Measurements from ENCODE around the gene GDI1. TPM values are rescaled to one million over a fixed set of nuclear protein-coding genes. Genes with fewer than 3 reads are reported as not detected.

The GDI1 gene
- polyA plus RNA-seq, 3 donors = 127 to 145 (median 135) TPM

DNA sequence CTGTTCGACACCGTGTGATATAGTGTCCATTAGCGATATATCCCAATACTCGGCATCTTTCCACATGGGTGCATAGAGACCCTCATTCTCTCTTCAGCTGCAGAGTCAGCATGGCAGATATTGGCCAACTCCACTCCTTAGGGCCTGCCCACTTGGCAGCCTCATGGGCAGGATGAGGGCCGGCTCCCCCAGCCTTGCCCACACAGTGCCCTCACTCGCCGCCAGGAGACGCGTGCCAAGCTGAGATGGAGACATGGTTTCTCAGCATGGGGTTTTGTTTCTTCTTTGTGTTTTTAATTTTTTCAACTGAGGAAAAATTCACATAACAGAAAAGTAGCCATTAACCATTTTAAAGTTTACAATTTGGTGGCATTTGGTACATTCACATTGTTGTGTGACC lies 15.9 kb downstream of the GDI1 start:
- no peak for DNase-seq

DNA sequence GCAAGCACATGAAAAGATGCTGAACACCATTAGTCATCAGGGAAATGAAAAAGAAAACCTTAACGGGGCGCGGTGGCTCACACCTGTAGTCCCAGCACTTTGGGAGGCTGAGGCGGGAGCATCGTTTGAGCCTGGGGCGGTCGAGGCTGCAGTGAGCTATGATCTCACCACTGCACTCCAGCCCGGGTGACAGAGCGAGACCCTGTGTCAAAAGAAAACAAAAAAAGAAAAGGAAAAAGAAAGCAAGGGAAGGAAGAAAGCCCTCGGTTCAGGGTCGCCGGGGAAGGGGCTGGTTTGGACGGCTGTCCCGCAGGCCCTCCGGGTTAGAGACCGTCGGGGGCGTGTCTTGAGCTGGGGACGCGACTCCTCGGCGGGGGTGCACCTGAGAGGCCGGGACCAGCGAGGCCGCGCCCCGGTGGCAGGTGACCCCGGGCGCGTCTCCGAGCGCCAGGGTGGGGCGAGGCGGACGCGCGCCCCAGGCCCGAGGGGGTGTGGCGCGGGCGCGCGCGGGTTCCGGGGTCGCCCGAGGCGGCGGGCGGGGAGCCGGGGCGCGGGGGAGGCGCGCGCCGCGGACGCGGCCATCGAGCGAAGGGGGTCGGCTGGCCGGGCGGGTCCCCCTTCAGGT lies 20.6 kb downstream of the GDI1 start:
- DNase-seq = no peak

DNA sequence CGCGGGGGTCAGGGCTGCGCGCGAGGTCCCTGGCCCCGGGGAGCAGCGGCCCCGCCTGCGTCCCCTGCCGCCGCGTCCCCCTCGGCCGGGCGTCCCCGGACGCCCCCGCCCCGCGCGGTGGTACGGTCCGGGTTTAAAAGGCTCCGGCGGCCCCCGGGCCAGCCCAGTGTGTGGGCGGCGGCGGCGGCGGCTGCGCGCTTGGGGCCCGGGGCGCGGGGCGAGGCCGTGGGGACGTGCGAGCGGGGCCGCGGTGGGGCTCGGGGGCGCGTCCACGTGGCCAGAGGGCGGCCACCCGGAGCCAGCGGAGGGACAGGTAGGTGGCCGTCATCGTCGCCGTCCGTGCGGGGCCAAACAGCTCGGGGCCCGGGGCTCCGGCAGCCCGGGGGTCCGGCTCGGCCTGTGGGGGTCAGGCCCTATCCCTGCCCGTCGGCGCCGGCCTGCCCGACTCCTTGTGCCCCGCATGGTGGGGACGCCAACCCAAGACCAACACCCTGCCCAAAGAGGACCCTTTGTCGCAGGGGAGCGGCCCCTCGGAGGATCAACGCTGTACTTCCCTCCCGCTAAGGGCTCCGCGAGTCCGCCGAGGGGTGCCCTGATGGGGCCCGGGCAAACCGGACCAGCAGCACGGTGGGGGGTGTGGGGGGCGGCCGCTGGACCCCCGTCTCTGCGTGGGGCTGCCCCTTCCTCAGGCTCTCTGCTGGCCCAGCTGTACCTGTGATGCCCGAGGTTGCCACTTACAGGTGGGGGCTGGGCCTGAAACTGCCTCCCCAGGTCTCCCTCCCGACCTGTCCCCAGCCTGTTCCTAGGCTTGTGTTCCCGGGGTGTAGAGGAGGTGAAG lies 21.4 kb downstream of the GDI1 start, which contains the start of gene PLXNA3:
PLXNA3 (plus strand) TSS at position 166 of the 838 bp plus-strand sequence. CDS start 1,903 bp downstream, outside the sequence.
- no peak for DNase-seq

DNA sequence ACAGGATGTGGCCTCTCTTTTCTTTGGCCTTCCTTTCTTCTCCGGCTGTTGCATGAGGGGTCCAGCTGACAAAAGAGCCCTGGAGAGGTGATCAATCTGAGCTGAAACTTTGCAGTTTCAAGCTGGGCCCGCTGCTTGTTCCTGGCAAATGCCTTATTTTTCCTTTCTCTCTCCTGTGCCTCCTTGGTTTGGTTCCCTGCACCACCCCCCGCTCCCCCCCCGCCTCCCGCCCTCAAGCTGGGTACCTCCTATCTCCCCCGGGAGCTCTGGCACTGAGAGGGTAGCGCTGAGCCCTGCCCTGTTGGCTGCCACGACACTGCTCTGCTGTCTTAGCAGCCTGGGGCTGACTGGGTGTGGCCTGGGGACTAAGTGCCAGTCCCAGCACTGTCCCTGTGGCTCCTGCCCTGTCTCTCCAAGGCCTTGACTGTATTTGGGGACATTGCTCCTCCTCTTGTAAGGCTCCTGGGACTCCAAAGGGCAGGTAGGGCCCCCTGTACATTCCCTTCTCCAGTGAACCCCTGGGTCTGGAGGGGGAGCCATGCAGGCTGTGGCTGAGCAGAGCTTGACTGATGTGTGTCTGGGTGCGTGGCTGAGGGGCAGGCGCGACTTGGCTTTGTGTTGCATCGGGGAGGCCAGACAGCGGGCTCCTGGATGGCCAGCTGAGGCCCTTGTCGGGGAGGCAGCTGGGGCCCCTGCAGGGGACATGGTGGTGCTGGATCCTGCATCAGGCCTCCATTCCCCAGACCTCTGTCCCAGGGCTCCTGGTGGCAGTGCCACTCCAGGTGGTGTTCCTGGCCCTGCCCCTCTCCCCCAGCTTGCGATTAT lies 22.2 kb downstream of the GDI1 start:
- no peak for DNase-seq

DNA sequence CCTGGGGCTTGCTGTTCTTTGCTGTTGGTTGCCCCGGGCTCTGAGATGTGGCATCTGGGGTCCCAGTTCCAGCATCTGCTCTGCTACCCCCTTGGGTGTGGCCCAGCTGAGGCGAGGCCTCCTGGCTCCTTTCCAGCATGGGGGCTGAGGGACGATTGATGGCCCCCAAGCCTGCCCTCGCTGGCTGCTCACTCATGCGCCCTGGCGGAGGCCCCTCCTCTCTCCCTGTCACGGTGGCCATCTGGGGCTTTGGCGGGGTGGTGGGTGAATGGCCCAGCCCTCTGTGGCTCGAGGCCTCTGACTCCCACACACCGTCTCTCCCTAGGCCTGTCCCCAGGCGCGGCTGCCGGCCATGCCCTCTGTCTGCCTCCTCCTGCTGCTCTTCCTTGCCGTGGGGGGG lies 22.9 kb downstream of the GDI1 start:
- no peak for DNase-seq

DNA sequence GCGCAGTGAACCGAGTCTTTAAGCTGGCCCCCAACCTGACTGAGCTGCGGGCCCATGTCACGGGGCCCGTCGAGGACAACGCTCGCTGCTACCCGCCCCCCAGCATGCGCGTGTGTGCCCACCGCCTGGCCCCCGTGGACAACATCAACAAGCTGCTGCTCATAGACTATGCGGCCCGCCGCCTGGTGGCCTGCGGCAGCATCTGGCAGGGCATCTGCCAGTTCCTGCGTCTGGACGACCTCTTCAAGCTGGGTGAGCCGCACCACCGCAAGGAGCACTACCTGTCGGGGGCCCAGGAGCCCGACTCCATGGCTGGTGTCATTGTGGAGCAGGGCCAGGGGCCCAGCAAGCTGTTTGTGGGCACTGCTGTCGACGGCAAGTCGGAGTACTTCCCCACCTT lies 23.4 kb downstream of the GDI1 start:
- DNase-seq = no peak

DNA sequence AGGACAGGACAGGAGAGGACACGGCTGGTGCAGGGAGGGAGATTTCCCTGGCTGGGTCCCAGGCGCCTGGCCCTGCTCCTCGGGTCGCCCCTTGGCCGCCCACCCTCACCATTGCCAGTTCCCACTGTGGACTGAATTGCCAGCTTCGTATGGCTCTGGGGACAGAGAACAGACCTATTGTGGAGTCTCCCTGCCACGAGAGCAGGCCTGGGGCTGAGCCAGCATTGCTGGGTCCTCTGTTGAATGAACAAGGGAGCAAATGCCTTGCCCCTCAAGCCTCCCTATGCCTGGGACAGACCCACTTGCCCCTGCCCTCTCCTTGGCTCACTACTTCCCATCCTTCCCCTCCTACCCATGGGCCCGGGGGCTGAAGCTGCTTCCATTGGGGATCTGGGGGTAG lies 25.4 kb downstream of the GDI1 start:
- DNase-seq = no peak

DNA sequence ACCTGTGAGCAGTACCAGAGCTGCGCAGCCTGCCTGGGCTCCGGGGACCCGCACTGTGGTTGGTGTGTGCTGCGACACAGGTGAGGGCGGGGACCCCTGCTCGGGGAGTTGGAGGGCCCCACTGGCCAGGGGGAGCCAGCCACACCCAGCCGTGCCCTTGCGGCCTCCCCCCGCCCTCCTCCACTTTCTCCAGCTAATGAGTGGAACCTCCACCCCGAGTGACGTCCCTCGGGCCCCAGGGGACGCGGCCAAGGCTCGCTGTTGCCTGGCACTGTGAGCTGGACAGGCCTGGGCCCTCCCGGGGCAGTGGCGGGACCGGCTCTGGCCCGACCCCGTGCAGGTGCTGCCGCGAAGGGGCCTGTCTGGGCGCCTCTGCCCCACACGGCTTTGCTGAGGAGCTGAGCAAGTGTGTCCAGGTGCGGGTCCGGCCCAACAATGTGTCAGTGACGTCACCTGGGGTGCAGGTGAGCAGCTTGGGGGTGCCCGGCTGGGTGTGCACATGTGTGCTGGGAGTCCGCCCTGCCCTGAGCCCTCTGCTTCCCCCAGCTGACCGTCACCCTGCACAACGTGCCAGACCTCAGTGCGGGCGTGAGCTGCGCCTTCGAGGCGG lies 26.8 kb downstream of the GDI1 start:
- no peak for DNase-seq

DNA sequence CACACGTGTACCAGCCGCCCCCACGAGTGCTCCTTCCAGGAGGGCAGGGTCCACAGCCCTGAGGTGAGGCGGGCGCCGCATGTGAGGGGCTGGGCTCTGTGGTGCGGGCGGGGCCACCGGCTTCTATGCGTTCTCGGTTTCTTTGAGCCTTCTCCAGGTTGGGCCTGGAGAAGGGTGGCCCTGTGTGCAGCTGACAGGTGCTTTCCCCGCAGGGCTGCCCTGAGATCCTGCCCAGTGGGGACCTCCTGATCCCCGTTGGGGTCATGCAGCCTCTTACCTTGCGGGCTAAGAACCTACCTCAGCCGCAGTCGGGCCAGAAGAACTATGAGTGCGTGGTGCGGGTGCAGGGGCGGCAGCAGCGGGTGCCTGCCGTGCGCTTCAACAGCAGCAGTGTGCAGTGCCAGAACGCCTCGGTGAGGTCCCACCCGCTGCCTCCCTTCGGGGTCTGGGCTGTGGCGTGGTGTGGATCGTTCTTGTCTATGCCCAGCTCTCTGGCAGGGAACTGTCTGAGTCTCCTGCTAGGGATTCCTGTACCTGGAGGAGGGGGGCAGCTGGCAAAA lies 27.9 kb downstream of the GDI1 start:
- DNase-seq = no peak

DNA sequence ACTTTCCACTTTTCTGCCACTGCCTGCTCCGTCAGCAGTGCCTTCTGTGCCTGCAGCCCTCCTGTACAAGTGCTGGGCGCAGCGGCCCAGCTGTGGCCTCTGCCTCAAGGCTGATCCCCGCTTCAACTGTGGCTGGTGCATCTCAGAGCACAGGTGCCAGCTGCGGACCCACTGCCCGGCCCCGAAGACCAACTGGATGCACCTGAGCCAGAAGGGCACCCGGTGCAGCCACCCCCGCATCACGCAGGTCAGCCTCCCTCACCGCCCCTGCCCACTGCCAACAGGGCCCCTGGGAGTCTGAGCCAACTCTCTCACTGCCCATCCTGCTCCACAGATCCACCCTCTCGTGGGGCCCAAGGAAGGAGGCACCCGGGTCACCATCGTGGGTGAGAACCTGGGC lies 28.6 kb downstream of the GDI1 start:
- DNase-seq = no peak

DNA sequence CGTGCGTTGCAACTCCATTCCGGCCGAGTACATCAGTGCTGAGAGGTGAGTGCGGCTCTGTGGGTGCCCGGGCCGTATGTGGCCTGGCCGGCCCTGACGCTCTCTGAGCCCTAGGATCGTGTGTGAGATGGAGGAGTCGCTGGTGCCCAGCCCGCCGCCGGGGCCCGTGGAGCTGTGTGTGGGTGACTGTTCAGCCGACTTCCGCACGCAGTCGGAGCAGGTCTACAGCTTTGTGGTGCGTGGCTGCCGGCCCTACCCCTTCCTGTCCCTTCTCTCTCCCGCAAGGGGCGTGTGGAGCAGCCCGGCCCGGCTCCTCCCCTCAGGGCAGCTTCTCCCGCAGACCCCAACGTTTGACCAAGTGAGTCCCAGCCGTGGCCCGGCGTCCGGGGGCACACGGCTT lies 29.1 kb downstream of the GDI1 start:
- DNase-seq = no peak

DNA sequence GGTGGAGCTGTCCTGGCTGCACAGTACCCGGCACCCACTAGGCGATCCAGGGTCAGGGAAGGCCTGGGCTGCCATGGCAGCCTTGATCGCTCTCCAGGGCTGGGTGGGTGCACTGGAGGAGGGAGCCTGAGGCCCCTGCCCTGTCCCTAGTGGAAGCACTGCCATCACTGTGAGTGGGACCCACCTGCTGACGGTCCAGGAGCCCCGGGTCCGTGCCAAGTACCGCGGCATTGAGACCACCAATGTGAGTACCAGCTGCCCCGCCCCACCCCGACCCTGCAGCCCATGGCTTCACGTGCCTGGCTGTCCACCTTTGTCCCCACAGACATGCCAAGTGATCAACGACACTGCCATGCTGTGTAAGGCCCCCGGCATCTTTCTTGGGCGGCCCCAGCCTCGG lies 30.0 kb downstream of the GDI1 start:
- DNase-seq = no peak

DNA sequence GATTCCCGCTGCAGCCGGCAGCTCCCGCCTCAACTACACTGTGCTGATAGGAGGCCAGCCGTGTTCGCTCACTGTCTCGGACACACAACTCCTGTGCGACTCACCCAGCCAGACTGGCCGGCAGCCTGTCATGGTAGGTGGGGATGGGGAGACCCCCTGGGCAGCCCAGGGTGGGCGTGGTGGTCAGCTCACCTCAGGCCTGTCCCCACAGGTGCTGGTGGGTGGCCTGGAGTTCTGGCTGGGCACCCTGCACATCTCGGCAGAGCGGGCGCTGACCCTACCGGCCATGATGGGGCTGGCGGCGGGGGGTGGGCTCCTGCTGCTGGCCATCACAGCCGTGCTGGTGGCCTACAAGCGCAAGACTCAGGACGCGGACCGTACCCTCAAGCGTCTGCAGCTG lies 30.6 kb downstream of the GDI1 start:
- no peak for DNase-seq

DNA sequence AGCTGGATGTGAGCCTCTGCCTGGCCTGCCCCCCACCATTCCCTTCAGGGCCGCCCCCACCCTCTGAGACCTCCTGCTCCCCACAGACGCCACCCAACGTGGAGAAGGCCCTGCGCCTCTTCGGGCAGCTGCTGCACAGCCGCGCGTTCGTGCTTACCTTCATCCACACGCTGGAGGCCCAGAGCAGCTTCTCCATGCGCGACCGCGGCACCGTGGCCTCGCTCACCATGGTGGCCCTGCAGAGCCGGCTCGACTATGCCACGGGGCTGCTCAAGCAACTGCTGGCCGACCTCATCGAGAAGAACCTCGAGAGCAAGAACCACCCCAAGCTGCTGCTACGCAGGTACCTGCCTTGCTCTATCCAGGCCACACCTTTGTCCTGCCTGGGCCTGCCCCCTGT lies 31.3 kb downstream of the GDI1 start:
- no peak for DNase-seq

DNA sequence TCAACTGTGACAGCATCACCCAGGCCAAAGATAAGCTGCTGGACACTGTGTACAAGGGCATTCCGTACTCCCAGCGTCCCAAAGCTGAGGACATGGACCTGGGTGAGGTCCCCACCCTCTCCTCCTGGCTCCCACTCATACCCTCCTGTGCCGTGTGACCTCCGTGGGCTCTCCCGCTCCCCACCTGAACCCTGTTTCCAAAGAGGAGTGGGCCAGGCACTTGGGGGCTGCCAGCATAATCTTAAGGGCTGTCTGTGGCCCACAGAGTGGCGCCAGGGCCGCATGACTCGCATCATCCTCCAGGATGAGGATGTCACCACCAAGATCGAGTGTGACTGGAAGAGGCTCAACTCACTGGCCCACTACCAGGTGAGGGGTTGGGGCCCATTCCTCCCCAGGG lies 32.2 kb downstream of the GDI1 start:
- DNase-seq = no peak

DNA sequence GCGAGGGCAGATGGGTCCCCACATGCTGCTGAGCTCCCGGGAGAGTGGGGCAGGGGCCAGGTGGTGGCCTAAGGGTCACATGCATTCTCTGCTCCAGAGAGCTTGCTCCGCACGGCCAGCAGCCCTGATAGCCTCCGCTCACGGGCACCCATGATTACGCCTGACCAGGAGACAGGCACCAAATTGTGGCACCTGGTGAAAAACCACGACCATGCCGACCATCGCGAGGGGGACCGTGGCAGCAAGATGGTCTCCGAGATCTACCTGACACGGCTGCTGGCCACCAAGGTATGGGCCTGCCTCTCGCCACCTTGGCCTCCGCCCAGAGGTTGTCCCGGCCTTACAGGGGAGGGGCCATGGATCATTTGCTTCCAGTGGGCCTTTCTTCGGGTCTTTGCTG lies 32.9 kb downstream of the GDI1 start:
- no peak for DNase-seq

DNA sequence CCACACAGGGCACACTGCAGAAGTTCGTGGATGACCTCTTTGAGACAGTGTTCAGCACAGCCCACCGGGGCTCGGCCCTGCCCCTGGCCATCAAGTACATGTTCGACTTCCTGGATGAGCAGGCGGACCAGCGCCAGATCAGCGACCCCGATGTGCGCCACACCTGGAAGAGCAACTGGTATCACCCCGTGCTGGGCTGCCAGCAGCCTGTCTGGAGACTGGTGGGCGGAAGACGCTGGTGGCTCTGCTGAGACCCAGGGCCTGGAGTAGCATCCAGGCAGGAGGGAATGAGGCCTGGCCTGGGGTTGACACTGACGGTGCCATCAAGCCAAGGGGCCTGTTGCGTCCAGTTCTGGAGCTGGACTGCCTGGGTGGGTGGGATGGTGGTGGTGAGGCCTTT lies 33.5 kb downstream of the GDI1 start:
- DNase-seq = no peak

DNA sequence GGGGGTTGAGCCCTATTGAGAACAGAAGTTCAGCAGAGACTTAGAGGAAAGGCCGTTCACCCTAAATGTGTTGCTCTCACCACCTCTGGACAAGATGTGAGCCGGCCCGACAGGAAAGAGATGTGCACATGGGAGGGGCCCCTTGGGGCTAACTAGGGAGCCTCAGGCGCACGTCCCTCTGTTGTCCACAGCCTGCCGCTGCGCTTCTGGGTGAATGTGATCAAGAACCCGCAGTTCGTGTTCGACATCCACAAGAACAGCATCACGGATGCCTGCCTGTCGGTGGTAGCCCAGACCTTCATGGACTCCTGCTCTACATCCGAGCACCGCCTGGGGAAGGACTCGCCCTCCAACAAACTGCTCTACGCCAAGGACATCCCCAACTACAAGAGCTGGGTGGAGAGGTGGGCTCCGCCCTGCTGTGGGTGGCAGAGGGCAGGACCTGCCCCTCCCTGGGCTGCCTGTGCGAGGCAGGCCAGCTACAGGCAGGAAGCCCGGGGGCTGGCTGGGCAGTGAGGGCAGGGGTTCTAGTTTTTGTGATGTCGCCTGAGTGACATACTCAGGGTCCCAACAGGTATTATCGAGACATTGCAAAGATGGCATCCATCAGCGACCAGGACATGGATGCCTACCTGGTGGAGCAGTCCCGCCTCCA lies 34.1 kb downstream of the GDI1 start:
- DNase-seq = no peak

DNA sequence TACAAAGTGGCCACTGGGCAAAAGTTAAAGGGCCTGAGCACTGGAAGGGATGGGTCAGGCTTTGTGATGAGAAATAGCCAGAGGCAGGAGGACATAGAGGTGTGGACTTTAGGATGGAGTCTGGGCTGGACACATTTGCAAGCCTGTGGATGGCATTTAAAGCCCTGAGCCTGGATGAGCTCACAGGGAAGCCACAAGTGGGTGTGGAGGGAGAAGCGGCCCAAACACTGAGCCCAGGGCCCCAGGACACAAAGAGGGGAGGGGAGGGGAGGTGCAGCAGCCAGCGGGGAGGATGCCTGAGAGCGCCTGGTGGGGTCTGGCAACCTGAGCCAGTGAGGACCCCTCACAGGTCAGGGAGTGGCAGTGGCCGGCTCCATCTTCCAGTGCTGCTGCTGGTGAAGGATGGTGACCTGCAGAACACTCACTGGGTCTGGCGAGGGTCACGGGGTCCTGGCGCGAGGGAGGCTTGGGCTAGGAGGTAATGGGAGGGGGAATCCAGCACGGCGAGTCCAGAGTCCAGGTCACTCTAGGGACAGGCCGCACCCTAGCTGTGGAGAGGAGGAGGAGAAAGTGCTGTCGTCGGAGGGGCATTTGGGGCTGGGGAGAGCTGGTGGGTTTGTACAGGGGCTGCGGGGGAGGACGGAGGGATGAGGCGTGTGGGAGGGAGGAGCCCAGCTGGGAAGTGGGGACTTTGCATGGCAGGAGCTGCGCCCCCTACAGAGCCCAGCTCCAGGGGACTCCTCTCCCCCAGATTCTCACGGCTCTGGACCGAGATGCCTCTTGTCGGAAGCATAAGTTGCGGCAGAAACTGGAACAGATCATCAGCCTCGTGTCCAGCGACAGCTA lies 35.1 kb downstream of the GDI1 start:
- no peak for DNase-seq

All from renal pelvis (tissue), 4 donors.